Activated CD4-positive, alpha-beta memory T cell treated with anti-CD3 and anti-CD28 coated beads, Interleukin-2, amount 10 ng/mL, durations not matched to agents 7 days and 5 days (primary cell): Measurements from ENCODE around the gene DDX53. TPM values are rescaled to one million over a fixed set of nuclear protein-coding genes. Genes with fewer than 3 reads are reported as not detected.

Experiments used
- CTCF ChIA-PET: fragments of 350-600 bp; sonication (Branson Sonifier 250); formaldehyde crosslinking; loops from one replicate; lab custom pipeline; 2021; ENCODE audit warnings: antibody characterized with exemption, inconsistent platforms; lab: Charles Lee
- POLR2A ChIA-PET: fragments of 350-600 bp; sonication (Branson Sonifier 250); formaldehyde crosslinking; loops from one replicate; lab custom pipeline; 2021; ENCODE audit warnings: antibody characterized with exemption; lab: Charles Lee
- DNase-seq: peaks from one replicate; pipeline ENCODE4 v3.0.0-alpha.2; 2020
- H3K27ac Mint-ChIP-seq: one replicate; pipeline ENCODE4 v1.8.0; 2021; ENCODE audit warnings: mild to moderate bottlenecking, mixed read lengths
- H3K27me3 Mint-ChIP-seq: one replicate; pipeline ENCODE4 v1.8.0; 2021; ENCODE audit warnings: mixed read lengths
- H3K36me3 Mint-ChIP-seq: one replicate; pipeline ENCODE4 v1.8.0; 2021; ENCODE audit warnings: low read depth, mixed read lengths
- H3K4me1 Mint-ChIP-seq: one replicate; pipeline ENCODE4 v1.8.0; 2021; ENCODE audit warnings: mixed read lengths
- H3K4me3 Mint-ChIP-seq: one replicate; pipeline ENCODE4 v1.8.0; 2021; ENCODE audit warnings: mild to moderate bottlenecking, mixed read lengths
- H3K9me3 Mint-ChIP-seq: one replicate; pipeline ENCODE4 v1.8.0; 2021; ENCODE audit warnings: mixed read lengths
- total RNA-seq, 2 experiments: library from RNA; stranded (reverse); gene quantifications; one replicate each; pipeline ENCODE4 v1.2.3, GENCODE V29; 2021

Gene DDX53
- not detected for total RNA-seq

DNA sequence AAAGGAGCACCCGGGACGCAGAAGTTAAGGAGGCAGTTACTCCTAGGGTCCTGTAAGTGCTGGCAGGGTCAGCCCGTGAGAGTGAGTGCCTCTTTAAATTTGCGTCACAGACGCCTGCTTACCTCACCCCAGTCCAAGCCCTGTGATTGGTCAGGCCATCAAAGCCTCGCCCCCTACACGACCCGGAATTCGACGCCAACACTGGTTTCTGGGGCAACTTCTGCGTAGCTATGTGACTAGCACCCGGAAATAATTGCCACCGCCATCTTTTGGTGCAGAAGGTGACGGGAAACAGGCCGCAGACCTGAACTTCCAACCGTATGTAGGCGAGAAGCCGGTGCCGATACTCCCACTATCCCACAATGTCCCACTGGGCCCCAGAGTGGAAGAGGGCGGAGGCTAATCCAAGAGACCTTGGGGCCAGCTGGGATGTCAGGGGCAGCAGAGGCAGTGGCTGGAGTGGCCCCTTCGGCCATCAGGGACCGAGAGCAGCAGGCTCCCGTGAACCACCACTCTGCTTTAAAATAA, at the start of gene DDX53:
TSS of gene DDX53 (plus strand) at position 265 of the 528 bp plus-strand sequence. CDS start at position 363, 98 bp downstream.
- H3K9me3 Mint-ChIP-seq = no peaks in the 10 kb centered on the region
- no peaks in the 10 kb centered on the region for H3K4me1 Mint-ChIP-seq
- no peak within 1 kb of the TSS for H3K27ac Mint-ChIP-seq
- CTCF ChIA-PET = no interaction called here
- no peaks in the 10 kb centered on the region for H3K36me3 Mint-ChIP-seq
- no peak for DNase-seq
- no peaks in the 10 kb centered on the region for H3K27me3 Mint-ChIP-seq
- H3K4me3 Mint-ChIP-seq = no peak within 1 kb of the TSS
- POLR2A ChIA-PET = no interaction called here

DNA sequence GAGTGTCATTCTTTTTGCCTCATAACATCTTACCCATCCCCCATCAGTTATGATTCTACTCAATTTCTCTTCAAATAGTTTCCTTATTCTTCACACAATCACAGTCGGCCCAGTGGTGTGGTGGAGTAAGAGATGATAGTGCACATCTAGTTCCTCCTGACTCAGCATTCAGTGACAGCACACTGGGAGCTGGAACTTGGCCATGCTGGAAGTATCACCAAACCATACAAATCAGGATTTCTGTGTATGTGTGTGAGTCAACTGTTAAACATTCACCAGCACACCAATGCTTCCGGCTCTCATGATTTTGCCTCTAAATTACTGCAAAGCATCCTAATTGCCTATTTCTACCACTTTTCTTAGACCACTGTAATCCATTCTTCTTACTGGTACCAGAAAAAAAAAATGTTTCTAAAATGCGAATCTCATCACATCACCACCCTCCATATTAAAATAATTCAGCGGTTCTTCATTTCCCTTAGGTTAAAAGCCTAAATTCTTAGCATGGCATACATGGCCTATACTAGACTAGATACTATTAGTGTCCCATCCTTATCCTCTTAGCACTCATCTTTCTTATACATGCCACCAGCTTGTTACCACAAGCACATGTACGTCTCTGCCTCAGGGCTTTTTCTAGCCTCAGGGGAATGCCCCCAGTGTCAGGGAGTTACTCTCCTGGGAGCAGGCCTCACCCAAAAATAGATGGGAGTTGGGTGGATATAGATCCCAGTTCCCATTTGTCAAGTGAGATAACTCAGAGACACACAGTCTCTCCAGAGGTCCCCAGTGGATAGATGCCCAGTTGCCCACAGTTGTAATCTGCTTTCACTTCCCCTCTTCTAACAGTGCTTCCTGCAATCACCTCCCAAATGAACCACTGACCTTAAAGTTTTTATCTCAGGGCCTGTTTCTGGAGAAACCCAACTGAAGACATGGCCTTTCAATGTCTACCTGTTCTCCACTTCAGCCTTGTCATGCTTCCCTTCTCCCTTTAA, 49.2 kb upstream of the DDX53 start:
- DNase-seq = no peak
- Mint-ChIP-seq H3K9me3 (no peaks in the 10 kb centered on the region), H3K36me3 (no peaks in the 10 kb centered on the region), H3K4me3 (no peak overlapping the region), H3K27ac (no peak overlapping the region), H3K4me1 (no peaks in the 10 kb centered on the region), H3K27me3 (no peaks in the 10 kb centered on the region)
- CTCF ChIA-PET = interaction anchor here (0.7 kb wide), 1 partner anchor 209 kb away, joined by 6 read pairs; no protein-coding TSS in a partner anchor
- POLR2A ChIA-PET = no interaction called here

DNA sequence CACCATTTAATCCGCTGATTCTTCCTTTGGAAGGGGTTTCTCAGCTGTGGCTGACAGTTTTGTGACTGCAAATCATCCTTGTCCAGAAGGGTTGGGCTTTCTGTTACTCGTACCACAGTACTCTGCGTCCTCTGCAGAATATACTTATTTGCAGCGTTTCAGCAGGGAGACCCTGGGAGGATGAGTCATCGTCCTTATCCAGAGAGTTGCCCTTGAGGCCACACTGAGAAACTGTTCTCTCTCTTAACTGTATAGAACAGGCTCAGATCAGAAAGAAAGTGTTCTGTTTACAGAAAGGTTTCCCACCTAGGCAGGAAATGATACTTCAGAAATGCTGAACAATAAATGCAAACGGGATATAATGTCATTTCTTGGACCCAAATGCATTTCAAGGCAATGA, 47.8 kb upstream of the DDX53 start:
- no peak overlapping the region for H3K4me3 Mint-ChIP-seq
- H3K4me1 Mint-ChIP-seq = no peaks in the 10 kb centered on the region
- ChIA-PET POLR2A (no interaction called here), CTCF (no interaction called here)
- no peaks in the 10 kb centered on the region for H3K36me3 Mint-ChIP-seq
- no peaks in the 10 kb centered on the region for H3K9me3 Mint-ChIP-seq
- H3K27me3 Mint-ChIP-seq = no peaks in the 10 kb centered on the region
- no peak for DNase-seq
- H3K27ac Mint-ChIP-seq = no peak overlapping the region

DNA sequence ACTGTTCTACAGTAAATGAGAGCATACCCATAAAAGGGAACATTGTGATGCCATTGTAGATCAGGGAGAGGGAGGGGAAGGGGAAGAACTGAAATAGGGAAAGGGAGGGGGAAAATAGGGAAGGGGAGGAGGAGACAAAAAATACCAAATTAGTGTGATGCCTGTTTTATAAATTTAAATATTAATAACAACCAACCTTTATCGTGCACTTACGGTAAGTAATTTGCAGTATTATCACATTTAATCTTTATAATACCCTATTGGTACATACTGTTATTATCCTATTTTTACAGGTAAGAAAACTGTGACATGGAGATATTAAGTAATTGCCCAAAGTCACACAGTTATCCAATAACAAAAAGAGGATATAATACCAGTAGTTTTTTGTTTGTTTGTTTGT, 41.5 kb upstream of the DDX53 start:
- POLR2A ChIA-PET = no interaction called here
- H3K9me3 Mint-ChIP-seq = no peaks in the 10 kb centered on the region
- no peak for DNase-seq
- CTCF ChIA-PET = no interaction called here
- H3K27me3 Mint-ChIP-seq = no peaks in the 10 kb centered on the region
- no peaks in the 10 kb centered on the region for H3K36me3 Mint-ChIP-seq
- H3K4me1 Mint-ChIP-seq = no peaks in the 10 kb centered on the region
- no peak overlapping the region for H3K27ac Mint-ChIP-seq
- no peak overlapping the region for H3K4me3 Mint-ChIP-seq

DNA sequence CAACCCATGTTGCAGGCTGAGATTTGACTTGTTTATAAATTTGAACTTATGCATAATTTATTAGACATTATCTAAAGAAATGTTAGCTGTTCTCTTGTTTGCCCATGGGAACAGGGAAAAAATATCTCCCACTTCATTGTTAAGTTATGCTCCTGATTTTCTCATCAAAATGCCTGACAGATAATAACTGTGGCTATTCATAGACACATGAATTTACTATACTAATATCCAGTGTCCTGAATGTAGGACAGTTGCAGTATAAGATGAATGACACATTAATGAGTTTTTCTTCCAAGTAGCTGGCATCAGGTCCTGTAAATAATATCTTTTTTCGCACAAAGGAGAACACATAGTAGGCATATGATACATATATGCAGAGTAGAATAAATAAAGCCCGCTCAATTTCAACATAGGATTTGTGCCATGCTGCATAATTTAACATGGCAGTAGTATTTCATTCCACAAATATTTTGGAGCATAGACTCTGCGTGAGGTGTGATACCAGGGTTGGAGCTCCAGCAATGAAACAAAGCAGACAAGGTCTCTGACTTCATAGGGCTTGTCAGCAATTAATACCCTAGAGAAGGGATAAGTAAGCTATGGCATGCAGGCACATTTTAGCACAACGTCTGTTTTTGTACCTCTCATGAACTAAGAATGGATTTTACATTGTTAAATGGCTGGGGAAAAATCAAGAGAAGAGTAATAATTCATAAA, 40.4 kb upstream of the DDX53 start:
- no peak overlapping the region for H3K4me3 Mint-ChIP-seq
- H3K36me3 Mint-ChIP-seq = no peaks in the 10 kb centered on the region
- no peak overlapping the region for H3K27ac Mint-ChIP-seq
- DNase-seq = no peak
- H3K4me1 Mint-ChIP-seq = no peaks in the 10 kb centered on the region
- no peaks in the 10 kb centered on the region for H3K27me3 Mint-ChIP-seq
- ChIA-PET CTCF (no interaction called here), POLR2A (no interaction called here)
- no peaks in the 10 kb centered on the region for H3K9me3 Mint-ChIP-seq

DNA sequence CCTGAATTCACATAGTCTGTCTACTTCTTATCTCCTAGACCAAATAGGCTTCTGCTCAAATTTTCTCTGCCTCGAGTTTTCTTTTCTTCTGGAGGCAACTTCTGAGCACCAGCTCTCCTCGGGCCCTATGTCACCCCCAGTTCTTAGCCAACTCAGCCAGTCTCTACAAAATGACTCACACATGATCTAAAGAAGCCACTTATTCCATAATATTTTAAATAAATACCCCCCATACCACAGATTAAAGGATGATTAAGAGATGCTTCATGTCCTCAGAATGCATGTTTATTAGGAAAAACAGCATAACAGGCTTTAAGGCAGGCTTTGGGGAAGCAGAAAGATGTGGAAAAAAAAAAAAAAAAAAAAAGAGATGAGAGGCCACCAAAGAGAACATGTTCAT, 36.6 kb upstream of the DDX53 start:
- ChIA-PET POLR2A (no interaction called here), CTCF (no interaction called here)
- H3K9me3 Mint-ChIP-seq = no peaks in the 10 kb centered on the region
- DNase-seq = no peak
- H3K4me1 Mint-ChIP-seq = no peaks in the 10 kb centered on the region
- no peaks in the 10 kb centered on the region for H3K36me3 Mint-ChIP-seq
- H3K4me3 Mint-ChIP-seq = no peak overlapping the region
- H3K27ac Mint-ChIP-seq = no peak overlapping the region
- no peaks in the 10 kb centered on the region for H3K27me3 Mint-ChIP-seq

DNA sequence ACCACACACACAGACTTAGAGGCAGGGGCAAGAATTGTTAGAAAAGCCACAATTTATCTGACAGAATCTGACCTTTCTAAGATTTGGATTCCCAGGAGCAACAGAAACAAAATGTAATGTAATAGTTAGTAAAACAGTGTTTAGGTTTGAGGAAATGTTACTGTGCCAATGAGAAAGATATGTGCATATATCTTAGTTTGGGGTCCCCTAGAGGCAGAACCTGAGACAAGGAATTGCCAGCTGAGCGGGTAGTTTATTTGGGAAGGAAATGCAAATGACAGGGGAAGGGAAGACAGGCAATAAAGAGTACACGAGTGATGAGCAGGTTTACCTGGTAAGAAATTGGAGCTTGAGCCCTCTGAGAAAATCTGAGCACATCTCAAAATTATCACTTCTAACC, 31.3 kb upstream of the DDX53 start:
- no peak for DNase-seq
- Mint-ChIP-seq H3K4me3 (no peak overlapping the region), H3K27ac (no peak overlapping the region), H3K9me3 (no peaks in the 10 kb centered on the region), H3K4me1 (no peaks in the 10 kb centered on the region), H3K27me3 (no peaks in the 10 kb centered on the region), H3K36me3 (no peaks in the 10 kb centered on the region)
- CTCF ChIA-PET = no interaction called here
- POLR2A ChIA-PET = no interaction called here

DNA sequence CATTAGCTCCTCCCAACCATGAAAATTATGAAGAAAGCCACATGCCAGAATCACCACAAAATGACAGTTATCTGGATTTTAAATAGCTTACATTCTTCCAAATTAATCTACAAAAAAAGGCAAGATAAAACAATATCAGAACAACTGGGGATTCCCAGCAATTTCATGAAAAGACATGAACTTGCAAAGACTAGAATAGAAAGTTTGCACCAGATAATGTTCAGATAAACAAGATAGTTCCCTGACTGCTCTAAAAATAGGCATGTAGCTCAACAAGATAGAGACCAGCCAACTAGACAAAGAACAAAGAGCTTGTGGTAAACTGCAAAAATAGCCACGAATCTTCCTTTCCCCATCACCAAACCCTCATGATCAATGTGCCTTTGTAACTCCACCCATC, 30.3 kb upstream of the DDX53 start:
- Mint-ChIP-seq H3K36me3 (no peaks in the 10 kb centered on the region), H3K27ac (no peak overlapping the region), H3K9me3 (no peaks in the 10 kb centered on the region), H3K4me3 (no peak overlapping the region), H3K4me1 (no peaks in the 10 kb centered on the region), H3K27me3 (no peaks in the 10 kb centered on the region)
- POLR2A ChIA-PET = no interaction called here
- CTCF ChIA-PET = no interaction called here
- no peak for DNase-seq

DNA sequence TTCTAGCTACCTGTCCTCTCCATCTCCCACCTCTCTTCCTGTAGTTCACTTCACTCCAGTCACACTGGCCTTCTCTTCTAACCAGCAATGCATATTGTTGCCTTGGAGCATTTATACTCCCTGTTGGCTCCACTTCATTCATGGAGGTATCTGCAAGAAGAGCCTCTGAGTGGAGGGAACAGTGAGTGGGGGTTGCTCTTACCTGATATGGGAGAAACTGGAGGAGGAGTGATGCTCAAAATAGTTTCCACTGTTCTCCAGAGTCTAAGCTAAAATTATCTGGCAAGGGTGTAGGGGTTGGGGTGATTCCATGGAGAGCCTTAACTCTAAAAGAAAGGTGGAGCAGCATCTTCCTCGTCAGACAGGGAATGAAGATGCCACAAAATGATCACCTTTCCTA, 28.9 kb upstream of the DDX53 start:
- Mint-ChIP-seq H3K9me3 (no peaks in the 10 kb centered on the region), H3K4me3 (no peak overlapping the region), H3K4me1 (no peaks in the 10 kb centered on the region), H3K27me3 (no peaks in the 10 kb centered on the region), H3K27ac (no peak overlapping the region), H3K36me3 (no peaks in the 10 kb centered on the region)
- POLR2A ChIA-PET = no interaction called here
- DNase-seq = no peak
- CTCF ChIA-PET = no interaction called here

DNA sequence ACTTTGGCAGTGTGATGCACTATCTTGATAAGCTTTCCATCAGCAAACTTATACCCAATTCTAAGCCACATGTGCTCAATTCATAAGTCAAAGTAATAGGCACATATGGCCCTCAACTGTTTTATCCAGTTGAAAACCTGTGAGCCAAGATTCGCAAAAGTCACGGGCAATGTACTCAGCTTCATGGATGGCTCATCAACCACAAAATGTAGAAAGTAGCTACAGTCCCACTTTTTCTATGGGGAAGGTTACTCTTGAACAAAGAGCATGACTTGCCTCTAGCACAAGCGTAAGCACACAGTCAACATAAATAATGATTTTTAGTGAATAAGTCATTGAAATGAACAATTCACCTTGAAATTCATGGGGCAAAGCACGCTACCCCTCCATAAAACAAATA, 25.1 kb upstream of the DDX53 start:
- no peak overlapping the region for H3K4me3 Mint-ChIP-seq
- CTCF ChIA-PET = no interaction called here
- H3K4me1 Mint-ChIP-seq = no peaks in the 10 kb centered on the region
- H3K27me3 Mint-ChIP-seq = no peaks in the 10 kb centered on the region
- no peak for DNase-seq
- POLR2A ChIA-PET = no interaction called here
- no peak overlapping the region for H3K27ac Mint-ChIP-seq
- H3K36me3 Mint-ChIP-seq = no peaks in the 10 kb centered on the region
- no peaks in the 10 kb centered on the region for H3K9me3 Mint-ChIP-seq

DNA sequence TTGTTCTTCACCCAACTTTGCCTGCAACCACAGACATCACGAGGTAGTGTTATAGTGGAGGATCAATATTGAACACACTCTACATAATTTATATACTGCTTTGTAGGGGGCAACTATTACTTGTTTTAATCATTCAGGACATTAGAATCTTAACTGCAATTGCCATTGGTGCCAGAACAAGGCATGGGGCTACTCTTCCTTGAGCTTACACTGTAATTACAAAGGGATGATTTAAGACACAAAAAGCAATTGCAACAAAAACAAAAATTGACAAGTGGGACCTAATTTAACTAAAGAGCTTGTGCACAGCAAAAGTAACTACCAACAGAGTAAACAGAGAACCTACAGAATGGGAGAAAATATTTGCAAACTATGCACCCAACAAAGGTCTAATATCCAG, 24.0 kb upstream of the DDX53 start:
- Mint-ChIP-seq H3K9me3 (no peaks in the 10 kb centered on the region), H3K27me3 (no peaks in the 10 kb centered on the region), H3K36me3 (no peaks in the 10 kb centered on the region), H3K4me1 (no peaks in the 10 kb centered on the region), H3K27ac (no peak overlapping the region), H3K4me3 (no peak overlapping the region)
- POLR2A ChIA-PET = no interaction called here
- no peak for DNase-seq
- CTCF ChIA-PET = no interaction called here

DNA sequence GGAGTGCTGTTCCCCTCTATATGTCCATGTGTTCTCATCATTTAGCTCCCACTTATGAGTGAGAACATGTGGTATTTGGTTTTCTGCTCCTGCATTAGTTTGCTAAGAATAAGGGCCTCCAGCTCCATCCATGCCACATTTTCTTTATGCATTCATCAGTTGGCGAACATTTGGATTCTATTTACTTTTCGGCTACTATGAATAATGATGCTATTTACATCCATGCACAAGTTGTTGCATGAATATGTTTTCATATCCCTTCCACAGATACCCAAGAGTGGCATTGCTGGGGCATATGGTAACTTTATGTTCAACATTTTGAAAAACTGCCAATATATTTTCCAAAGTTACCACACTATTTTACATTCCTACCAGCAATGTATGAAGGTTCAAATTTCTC, 13.8 kb upstream of the DDX53 start:
- Mint-ChIP-seq H3K4me3 (no peak overlapping the region), H3K27ac (no peak overlapping the region), H3K36me3 (no peaks in the 10 kb centered on the region), H3K27me3 (no peaks in the 10 kb centered on the region), H3K4me1 (no peaks in the 10 kb centered on the region), H3K9me3 (no peaks in the 10 kb centered on the region)
- ChIA-PET POLR2A (no interaction called here), CTCF (no interaction called here)
- DNase-seq = no peak

DNA sequence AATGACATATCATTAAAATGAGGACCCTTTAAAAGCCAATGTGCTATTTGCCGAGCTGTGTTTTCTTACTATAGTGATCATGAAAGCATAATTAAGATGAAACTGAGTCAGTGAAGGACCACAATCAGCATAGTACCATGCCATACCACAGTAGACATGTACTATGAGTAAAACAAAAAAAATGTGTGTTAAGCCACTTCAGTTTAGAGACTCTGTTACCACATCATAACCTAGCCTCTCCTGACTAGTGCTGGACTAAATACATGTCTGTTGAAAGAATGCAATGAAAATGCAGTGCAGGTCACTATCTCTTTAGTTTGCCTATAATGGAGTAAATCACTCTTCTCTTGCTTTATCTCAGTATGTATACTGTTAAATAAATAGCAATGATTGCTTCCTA, 12.3 kb upstream of the DDX53 start:
- ChIA-PET CTCF (no interaction called here), POLR2A (no interaction called here)
- no peaks in the 10 kb centered on the region for H3K36me3 Mint-ChIP-seq
- DNase-seq = no peak
- H3K9me3 Mint-ChIP-seq = no peaks in the 10 kb centered on the region
- no peak overlapping the region for H3K27ac Mint-ChIP-seq
- H3K27me3 Mint-ChIP-seq = no peaks in the 10 kb centered on the region
- H3K4me3 Mint-ChIP-seq = no peak overlapping the region
- H3K4me1 Mint-ChIP-seq = no peaks in the 10 kb centered on the region
